Measurements from ENCODE around the gene MYLK.

GRCh38 chr3:123769356-123769743, 114.8 kb downstream of the MYLK start:
- TF ChIP-seq, protein P1, sequence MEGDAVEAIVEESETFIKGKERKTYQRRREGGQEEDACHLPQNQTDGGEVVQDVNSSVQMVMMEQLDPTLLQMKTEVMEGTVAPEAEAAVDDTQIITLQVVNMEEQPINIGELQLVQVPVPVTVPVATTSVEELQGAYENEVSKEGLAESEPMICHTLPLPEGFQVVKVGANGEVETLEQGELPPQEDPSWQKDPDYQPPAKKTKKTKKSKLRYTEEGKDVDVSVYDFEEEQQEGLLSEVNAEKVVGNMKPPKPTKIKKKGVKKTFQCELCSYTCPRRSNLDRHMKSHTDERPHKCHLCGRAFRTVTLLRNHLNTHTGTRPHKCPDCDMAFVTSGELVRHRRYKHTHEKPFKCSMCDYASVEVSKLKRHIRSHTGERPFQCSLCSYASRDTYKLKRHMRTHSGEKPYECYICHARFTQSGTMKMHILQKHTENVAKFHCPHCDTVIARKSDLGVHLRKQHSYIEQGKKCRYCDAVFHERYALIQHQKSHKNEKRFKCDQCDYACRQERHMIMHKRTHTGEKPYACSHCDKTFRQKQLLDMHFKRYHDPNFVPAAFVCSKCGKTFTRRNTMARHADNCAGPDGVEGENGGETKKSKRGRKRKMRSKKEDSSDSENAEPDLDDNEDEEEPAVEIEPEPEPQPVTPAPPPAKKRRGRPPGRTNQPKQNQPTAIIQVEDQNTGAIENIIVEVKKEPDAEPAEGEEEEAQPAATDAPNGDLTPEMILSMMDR (IDR thresholded peaks at IDR 0.05): no peak
- no peak for TF ChIP-seq POLR2A (IDR thresholded peaks at IDR 0.05)
